ENCODE data around the gene BBS1.
"Not testable (repeated sequence)": the region's sequence is repeated elsewhere in the genome, so short reads cannot be mapped to it uniquely, and the experiment has no call there.

Gene BBS1

DNA sequence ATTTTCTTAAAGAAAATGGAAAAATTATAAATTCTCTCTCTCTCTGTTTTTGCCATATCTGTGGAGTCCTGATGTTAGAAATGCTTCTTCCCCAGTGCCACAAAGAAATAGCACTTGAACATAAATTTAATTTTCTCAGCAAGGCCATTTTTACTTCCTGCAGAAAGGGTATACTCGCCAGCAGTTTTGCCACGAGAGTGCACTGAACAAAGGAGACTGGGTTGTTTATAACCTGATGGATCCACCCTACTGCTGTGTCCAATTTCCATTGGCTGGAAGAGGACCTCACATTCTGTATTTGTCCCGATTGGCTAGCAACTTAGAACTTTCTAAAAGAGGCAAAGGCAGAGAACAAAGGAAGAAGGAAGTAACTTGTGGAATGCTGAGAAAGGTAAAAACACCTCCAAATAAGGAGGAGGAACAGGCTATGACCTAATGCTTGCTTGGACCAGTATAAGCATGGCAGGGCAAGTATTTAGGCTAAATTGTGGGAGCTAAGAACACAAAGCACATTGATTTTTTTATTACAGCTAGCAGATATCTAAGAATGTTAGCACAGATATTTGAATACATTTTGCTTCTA is 72.2 kb downstream of the BBS1 start:
- not testable (repeated sequence) for DNase-seq
